ENCODE measurements around the gene LRRC31. TPM values are rescaled to one million over a fixed set of nuclear protein-coding genes. Genes with fewer than 3 reads are reported as not detected.
A peak's percentile ranks its signal among the peaks of the same experiment; 100 is the strongest.

Gene LRRC31
- polyA plus RNA-seq, 1 of the 3 experiments (the other 2 are of a cell fraction) = not detected

GRCh38 chr3:169911272-169911671 lies 41.5 kb upstream of the LRRC31 start, which contains the start of gene SAMD7:
Gene SAMD7 (plus strand): TSS chr3:169911572. CDS start chr3:169919499, 7,927 bp downstream.
- Histone ChIP-seq H3K9ac (no peak within 1 kb of the TSS), H2AFZ (ENCODE audit: low read depth) (0 out of 2 replicates have a peak within 1 kb of the TSS, but pooled peaks have one; percentile 41), H3K4me2 (no peak within 1 kb of the TSS), H3F3A (replicated peaks; ENCODE audit: insufficient read depth) (no peaks in the 10 kb centered on the region), H3K4me3 (ENCODE audit: low read depth in 2 of 2, low read length in 1 of 2) (no peak within 1 kb of the TSS), H3K36me3 (replicated peaks in 1 of 2; ENCODE audit: control insufficient read depth in 1 of 2, insufficient read depth in 2 of 2, low read length in 1 of 2) (no peaks in the 10 kb centered on the region), H3K79me2 (ENCODE audit: insufficient read depth) (no peaks in the 10 kb centered on the region), H3K4me1 (ENCODE audit: control insufficient read depth in 1 of 2, insufficient read depth in 2 of 2, low read depth in 1 of 2, low read length in 1 of 2) (no peaks in the 10 kb centered on the region; a peak in 2 of 4 replicates), H3K9me3 (no peaks in the 10 kb centered on the region), H3K27me3 (ENCODE audit: insufficient read depth) (no peaks in the 10 kb centered on the region), H3K9me2 (no peaks in the 10 kb centered on the region), H3K27ac (ENCODE audit: low read depth in 2 of 2, low read length in 1 of 2) (no peak within 1 kb of the TSS), H4K20me1 (ENCODE audit: insufficient read depth) (no peaks in the 10 kb centered on the region)
- TF ChIP-seq YY1 (IDR thresholded peaks at IDR 0.05; ENCODE audit: low read depth) (no peak), NRF1 (IDR thresholded peaks at IDR 0.05; ENCODE audit: low read depth, low read length) (no peak), RXRA (IDR thresholded peaks at IDR 0.05; ENCODE audit: borderline replicate concordance, low read depth) (no peak), MXI1 (IDR thresholded peaks at IDR 0.05; ENCODE audit: low read depth, low read length) (no peak), JUND (IDR thresholded peaks at IDR 0.05) (no peak), SIN3A (IDR thresholded peaks at IDR 0.05; ENCODE audit: borderline replicate concordance, low read depth, low read length) (no peak), ELF1 (IDR thresholded peaks at IDR 0.05) (no peak), GABPA (IDR thresholded peaks at IDR 0.05; ENCODE audit: low read depth) (no peak), REST (IDR thresholded peaks at IDR 0.05; ENCODE audit: low read depth, low read length) (no peak), MEF2A (IDR thresholded peaks at IDR 0.05; ENCODE audit: borderline replicate concordance, low read depth) (no peak), TCF12 (IDR thresholded peaks at IDR 0.05) (no peak), IRF3 (IDR thresholded peaks at IDR 0.05; ENCODE audit: low read depth, low read length) (no peak), NFIC (IDR thresholded peaks at IDR 0.05; ENCODE audit: borderline replicate concordance) (no peak), FOSL2 (IDR thresholded peaks at IDR 0.05; ENCODE audit: borderline replicate concordance, low read depth) (no peak), FOXJ3 (CRISPR knock-in tag; IDR thresholded peaks at IDR 0.05) (no peak), RCOR1 (IDR thresholded peaks at IDR 0.05; ENCODE audit: low read length) (no peak), EZH2phosphoT487 (IDR thresholded peaks at IDR 0.05; ENCODE audit: borderline replicate concordance, low read depth) (no peak), CHD2 (IDR thresholded peaks at IDR 0.05; ENCODE audit: low read length, partially characterized antibody) (no peak), ZBTB33 (IDR thresholded peaks at IDR 0.05; ENCODE audit: borderline replicate concordance, low read depth) (no peak), POLR2AphosphoS5 (IDR thresholded peaks at IDR 0.05; ENCODE audit: low read depth, low read length) (no peak)
- ChIA-PET POLR2A (no interaction called here), CTCF (interaction anchor here (1.3 kb wide), 1 partner anchor 12 kb away, joined by 5 read pairs; no protein-coding TSS in a partner anchor)
- DNase-seq = no peak
- WGBS (ENCODE audit: low lambda C conversion rate) = 72% methylated on average over 1 of the region's 1 CpG

All from SK-N-SH (cell line).